HepG2 (cell line): ENCODE data around the gene RER1. TPM values are rescaled to one million over a fixed set of nuclear protein-coding genes. Genes with fewer than 3 reads are reported as not detected.

Experiments
- AGO2 ChIP-seq: fragments of 200-400 bp; formaldehyde crosslinking; optimal IDR thresholded peaks from 2 replicates; pipeline ENCODE3; 2017; ENCODE audit warnings: mild to moderate bottlenecking, low read depth, low read length, moderate library complexity
- CTCF ChIP-seq: sonication (generic); formaldehyde crosslinking; IDR thresholded peaks from 2 replicates; pipeline ENCODE4 v1.5.0; 2020; ENCODE audit warnings: mild to moderate bottlenecking, missing genetic modification reagents, moderate library complexity
- JUN ChIP-seq: sonication (generic); formaldehyde crosslinking; IDR thresholded peaks from 2 replicates; pipeline ENCODE4 v1.4.0; 2020; ENCODE audit warnings: mild to moderate bottlenecking, missing genetic modification reagents
- NBN ChIP-seq: fragments of 450-650 bp; conservative IDR thresholded peaks from 2 replicates; pipeline ENCODE4 v1.6.1; 2017
- PRDM10 ChIP-seq: sonication (generic); formaldehyde crosslinking; IDR thresholded peaks from 2 replicates; pipeline ENCODE4 v1.4.0; 2020; ENCODE audit warnings: low read depth, missing genetic modification reagents
- SP140L ChIP-seq: sonication (generic); formaldehyde crosslinking; IDR thresholded peaks from 2 replicates; pipeline ENCODE4 v1.4.0; 2020; ENCODE audit warnings: missing genetic modification reagents, borderline replicate concordance
- ZNF460 ChIP-seq: sonication (generic); formaldehyde crosslinking; IDR thresholded peaks from 2 replicates; pipeline ENCODE4 v1.5.1; 2020; ENCODE audit warnings: missing genetic modification reagents, mild to moderate bottlenecking, borderline replicate concordance
- polyA plus RNA-seq, 8 experiments: library from polyadenylated mRNA; depleted of rRNA in 3 of 8; stranded (reverse) in 7 of 8; unstranded in 1 of 8; fragments of >200 nt; fragmentation: Illumina TruSeq in 4 of 8; extraction: Trizol in 4 of 8; gene quantifications; 2 replicates each; pipeline versions ENCODE4 v1.2.1 to v1.2.3, GENCODE V29; 2011 to 2016; ENCODE audit warnings: low read depth in 4 of 8, missing spikeins in 1 of 8, mixed read lengths in 1 of 8; ENCODE audit not compliant: insufficient read depth in 1 of 8
- total RNA-seq, 5 experiments: library from RNA; depleted of rRNA; stranded (reverse); fragments of >200 nt; fragmentation: Illumina TruSeq; extraction: Trizol; gene quantifications; 2 replicates each; pipeline ENCODE4 v1.2.3, GENCODE V29; 2016; ENCODE audit warnings: low read depth in 1 of 5

RER1 gene
- total and polyA plus RNA-seq, 2 of the 13 experiments (the other 11 are each of a cell fraction or from before 2014, with no cell fraction given): 128 to 164 TPM

GRCh38 chr1:2406451-2407041 is 14.9 kb downstream of the RER1 start (continued):
- TF ChIP-seq CTCF (CRISPR knock-in tag) (peak; percentile 30; the same call in 1 of the 2 replicates), SP140L (CRISPR knock-in tag) (no peak), AGO2 (peak; percentile 95), PRDM10 (CRISPR knock-in tag) (no peak), JUN (CRISPR knock-in tag) (no peak), NBN (no peak), ZNF460 (no peak)
- TF ChIP-seq, all 625 proteins: peak for 5
